ENCODE data around the gene HPSE2.
"Not testable (repeated sequence)": the region's sequence is repeated elsewhere in the genome, so short reads cannot be mapped to it uniquely, and the experiment has no call there.

The HPSE2 gene

GRCh38 chr10:98555021-98555619, 680.5 kb downstream of the HPSE2 start:
- no peak overlapping the region for H3K4me3 ChIP-seq (ENCODE audit: low read depth, low read length)

GRCh38 chr10:98541561-98541960, 694.1 kb downstream of the HPSE2 start:
- not testable (repeated sequence) for H3K4me3 ChIP-seq (ENCODE audit: low read depth, low read length)

More at GRCh38 chr10:98555021-98555619, 680.5 kb downstream of the HPSE2 start:
- no peak for TF ChIP-seq CTCF (IDR thresholded peaks at IDR 0.05; ENCODE audit: borderline replicate concordance, insufficient read depth, low read depth, low read length)

DNA sequence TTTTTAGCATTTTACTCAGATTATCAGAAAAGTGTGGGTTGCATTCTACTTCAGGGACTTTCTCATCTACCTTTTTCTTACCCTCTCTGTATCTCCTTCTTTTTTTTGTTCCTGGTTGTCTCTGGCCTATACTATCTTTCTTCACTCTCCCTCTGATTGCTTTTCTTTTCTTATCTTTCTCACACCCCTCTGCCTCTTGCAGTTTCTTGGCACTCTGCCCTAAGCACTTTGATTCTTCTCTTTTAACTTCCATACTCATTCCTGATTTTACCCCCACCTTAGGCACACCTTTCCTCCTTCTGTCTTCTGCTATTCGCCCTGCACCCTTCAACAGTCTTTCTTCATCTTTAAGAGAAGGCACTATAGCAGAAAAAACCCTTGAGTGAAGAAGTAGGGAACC, 696.1 kb downstream of the HPSE2 start:
- no peak for TF ChIP-seq CTCF (IDR thresholded peaks at IDR 0.05; ENCODE audit: borderline replicate concordance, insufficient read depth, low read depth, low read length)

DNA sequence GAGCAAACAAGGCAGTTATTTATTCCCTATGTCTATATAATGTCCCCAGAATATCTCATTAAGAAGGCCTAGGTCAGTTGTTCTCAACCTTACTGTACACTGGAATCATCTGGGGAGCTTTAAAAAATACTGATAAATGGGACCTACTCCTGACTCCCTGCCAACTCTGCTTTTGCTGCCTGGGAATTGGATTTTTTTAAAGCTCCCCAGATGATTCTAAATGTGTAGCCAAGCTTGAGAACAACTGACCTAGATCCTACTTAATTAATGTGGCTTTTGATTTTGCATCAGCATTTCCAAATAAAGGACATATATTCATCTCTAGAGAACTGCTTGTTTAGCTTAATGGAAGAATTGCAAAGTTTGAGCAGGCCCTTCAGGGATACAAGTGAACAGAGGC, 697.2 kb downstream of the HPSE2 start:
- H3K4me3 ChIP-seq (ENCODE audit: low read depth, low read length), result no peak overlapping the region
- no peak for TF ChIP-seq CTCF (IDR thresholded peaks at IDR 0.05; ENCODE audit: borderline replicate concordance, insufficient read depth, low read depth, low read length)

More for the DNA sequence above, 696.1 kb downstream of the HPSE2 start:
- H3K4me3 ChIP-seq (ENCODE audit: low read depth, low read length), result no peak overlapping the region

DNA sequence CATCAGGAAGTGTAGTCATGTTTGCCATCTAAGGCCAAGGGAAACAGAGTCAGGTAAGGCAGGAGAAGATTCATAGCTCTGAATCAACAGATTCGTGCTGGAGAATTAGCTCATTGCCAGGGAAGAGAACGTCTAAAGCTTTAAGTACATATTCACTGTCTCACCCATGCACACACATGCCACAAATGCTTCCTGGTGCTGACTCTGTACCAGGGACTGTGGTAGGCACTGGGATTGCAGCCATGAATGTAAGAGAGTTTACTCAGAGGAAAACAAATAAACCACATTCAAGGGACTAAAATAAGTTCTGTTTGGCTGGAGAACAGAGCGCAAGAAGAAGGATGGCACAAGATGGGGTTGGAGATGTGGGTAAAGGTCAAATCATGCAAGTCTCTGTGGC, 699.1 kb downstream of the HPSE2 start:
- TF ChIP-seq CTCF (IDR thresholded peaks at IDR 0.05; ENCODE audit: borderline replicate concordance, insufficient read depth, low read depth, low read length), result no peak
- no peak overlapping the region for H3K4me3 ChIP-seq (ENCODE audit: low read depth, low read length)

GRCh38 chr10:98533746-98534445, 701.8 kb downstream of the HPSE2 start:
- no peak overlapping the region for H3K4me3 ChIP-seq (ENCODE audit: low read depth, low read length)
- no peak for TF ChIP-seq CTCF (IDR thresholded peaks at IDR 0.05; ENCODE audit: borderline replicate concordance, insufficient read depth, low read depth, low read length)

DNA sequence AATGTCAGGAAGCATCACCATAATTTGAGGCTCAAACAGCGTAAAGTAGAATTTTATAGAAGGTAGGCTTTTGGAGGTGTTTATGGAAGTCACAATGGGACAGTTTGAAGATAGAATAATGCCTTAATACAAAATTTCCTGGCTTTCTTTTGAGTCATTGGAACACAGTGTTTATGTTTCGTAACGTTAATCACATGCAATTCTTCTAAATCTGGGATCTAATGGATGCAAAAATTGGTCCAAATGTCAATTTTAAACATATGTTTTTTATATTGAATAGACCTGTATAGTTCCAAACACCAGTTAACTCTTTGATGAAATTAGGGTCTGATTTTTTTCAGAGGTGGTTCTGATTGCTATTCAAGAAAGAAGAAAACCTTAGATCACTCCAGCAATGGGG, 702.4 kb downstream of the HPSE2 start:
- no peak for TF ChIP-seq CTCF (IDR thresholded peaks at IDR 0.05; ENCODE audit: borderline replicate concordance, insufficient read depth, low read depth, low read length)
- H3K4me3 ChIP-seq (ENCODE audit: low read depth, low read length), result no peak overlapping the region
